Superior temporal gyrus (tissue), 1 donor: ENCODE data around the gene ANKRD45.
"Not testable (repeated sequence)": the region's sequence is repeated elsewhere in the genome, so short reads cannot be mapped to it uniquely, and the experiment has no call there.

Experiments used
- DNase-seq: peaks from one replicate; pipeline ENCODE4 v3.0.0-alpha.2; 2016; ENCODE audit errors: extremely low spot score

ANKRD45 gene

GRCh38 chr1:173572201-173572873, 97.3 kb downstream of the ANKRD45 start:
- DNase-seq: no peak

DNA sequence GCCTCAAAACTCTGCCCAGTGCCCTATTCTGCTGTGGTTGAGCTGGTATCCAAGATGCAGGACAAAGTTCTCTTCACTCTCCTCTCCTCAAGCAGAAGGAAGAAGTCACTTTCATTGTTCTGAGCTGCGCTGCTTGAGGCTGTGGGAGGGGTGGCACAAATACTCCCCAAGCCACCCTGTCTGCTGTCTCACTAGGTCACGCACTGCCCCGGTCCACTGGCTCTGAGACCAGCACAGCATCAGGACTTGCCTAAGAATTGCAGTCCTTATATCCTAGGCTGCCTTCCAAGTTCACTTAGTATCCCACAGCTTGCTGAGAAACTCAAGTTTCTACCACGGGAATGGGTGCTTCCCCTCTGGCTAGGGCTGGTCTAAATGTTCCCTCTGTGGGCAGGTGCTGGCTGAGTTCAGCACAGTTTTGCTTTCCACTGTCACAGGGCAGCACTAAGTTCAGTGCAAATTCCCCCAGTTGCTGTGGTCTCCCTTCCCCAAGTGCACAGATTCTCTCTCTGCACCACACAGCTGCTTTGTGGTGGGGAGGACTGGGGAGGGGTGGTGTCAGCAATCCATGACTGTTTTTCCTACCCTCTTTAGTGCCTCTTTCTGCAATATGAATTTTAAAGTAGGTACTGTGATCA, 99.2 kb downstream of the ANKRD45 start:
- DNase-seq: no peak

DNA sequence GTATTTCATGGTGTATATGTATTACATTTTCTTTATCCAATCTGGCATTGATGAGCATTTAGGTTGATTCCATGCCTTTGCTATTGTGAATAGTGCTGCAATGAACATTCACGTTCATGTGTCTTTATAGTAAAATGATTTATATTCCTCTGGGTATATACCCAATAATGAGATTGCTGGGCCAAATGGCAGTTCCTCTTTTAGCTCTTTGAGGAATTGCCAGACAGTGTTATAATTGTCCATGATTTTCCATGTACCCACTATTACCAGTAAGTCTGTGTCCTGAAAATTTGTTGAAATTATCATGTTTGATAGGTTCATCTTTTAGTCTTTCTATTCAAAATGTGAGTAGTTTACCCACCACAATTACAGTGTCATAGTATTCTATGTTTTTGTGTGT, 101.2 kb downstream of the ANKRD45 start:
- no peak for DNase-seq

GRCh38 chr1:173563846-173564245, 105.8 kb downstream of the ANKRD45 start:
- not testable (repeated sequence) for DNase-seq

- no peak for DNase-seq
Observed at GRCh38 chr1:173562813-173563212, 106.8 kb downstream of the ANKRD45 start.

- no peak for DNase-seq
Observed at GRCh38 chr1:173561263-173561662, 108.4 kb downstream of the ANKRD45 start.

DNA sequence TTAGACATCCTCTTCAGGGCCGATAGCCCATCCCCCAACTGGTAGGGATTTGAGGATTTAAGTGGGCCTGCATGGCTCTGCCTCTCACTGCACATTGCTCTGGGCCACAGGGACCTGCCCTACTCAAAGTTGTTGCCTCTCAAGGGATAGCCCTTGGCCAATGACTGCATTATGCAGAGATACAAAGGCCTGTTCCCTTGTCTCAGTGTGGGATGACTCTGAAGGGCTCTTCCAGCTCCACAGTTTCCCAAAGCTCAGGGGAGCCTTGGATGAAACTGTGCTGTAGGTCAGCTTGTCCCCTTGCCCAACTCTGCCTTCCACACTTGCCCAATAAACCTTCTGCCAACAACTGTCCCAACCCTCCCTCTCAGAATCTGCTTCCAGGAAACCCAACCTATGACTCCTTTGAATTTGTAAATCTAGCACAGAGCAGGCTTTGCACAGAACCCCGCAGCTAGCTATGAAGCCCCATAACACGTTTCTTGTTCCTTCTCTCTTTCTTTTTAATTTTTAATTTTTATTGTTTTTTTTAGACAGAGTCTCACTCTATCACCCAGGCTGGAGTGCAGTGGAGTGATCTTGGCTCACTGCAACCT, 109.3 kb downstream of the ANKRD45 start:
- DNase-seq: no peak
